K562 (cell line): Measurements from ENCODE around the gene ZFYVE28. TPM values are rescaled to one million over a fixed set of nuclear protein-coding genes. Genes with fewer than 3 reads are reported as not detected.

ENCODE experiments used
- CHD4 ChIP-seq: fragments of 200-600 bp; sonication (generic); IDR thresholded peaks from 3 replicates; pipeline ENCODE4 v1.6.1; 2012; ENCODE audit warnings: low read depth, mild to moderate bottlenecking, mixed read lengths, low read length, inconsistent platforms; ENCODE audit not compliant: insufficient read depth, insufficient replicate concordance, poor library complexity, severe bottlenecking
- GATAD2A ChIP-seq: fragments of 450-650 bp; IDR thresholded peaks from 2 replicates; pipeline ENCODE4 v1.6.1; 2017
- GATAD2B ChIP-seq: fragments of 450-650 bp; IDR thresholded peaks from 2 replicates; pipeline ENCODE4 v1.6.1; 2017; ENCODE audit warnings: mild to moderate bottlenecking, borderline replicate concordance
- HLTF ChIP-seq: fragments of 450-650 bp; IDR thresholded peaks from 2 replicates; pipeline ENCODE4 v1.6.1; 2016
- NBN ChIP-seq: fragments of 450-650 bp; IDR thresholded peaks from 2 replicates; pipeline ENCODE4 v1.6.1; 2016; ENCODE audit warnings: low read depth, mild to moderate bottlenecking
- NFE2 ChIP-seq: IDR thresholded peaks from 2 replicates; pipeline ENCODE4 v1.6.1; 2014; ENCODE audit warnings: antibody characterized with exemption, low read depth
- PHB ChIP-seq: fragments of 250-450 bp; sonication (Bioruptor Pico); IDR thresholded peaks from 2 replicates; pipeline ENCODE4 v1.5.0; 2021
- RBFOX2 ChIP-seq: fragments of 200-400 bp; formaldehyde crosslinking; IDR thresholded peaks from 2 replicates; pipeline ENCODE4 v1.6.1; 2017; ENCODE audit warnings: low read depth, mild to moderate bottlenecking, low read length, moderate library complexity
- TCF7L2 ChIP-seq: fragments of 150-350 bp; IDR thresholded peaks from 2 replicates; pipeline ENCODE4 v1.6.1; 2016; ENCODE audit warnings: low read depth, mild to moderate bottlenecking, low read length, moderate library complexity
- TEAD2 ChIP-seq: fragments of 450-650 bp; IDR thresholded peaks from 2 replicates; pipeline ENCODE4 v1.6.1; 2016; ENCODE audit warnings: missing genetic modification characterization, control low read depth, missing compliant biosample characterization
- ZBTB7A ChIP-seq: IDR thresholded peaks from 2 replicates; pipeline ENCODE4 v1.6.1; 2011; ENCODE audit warnings: low read depth, mild to moderate bottlenecking, low read length, moderate library complexity, borderline replicate concordance; ENCODE audit not compliant: control insufficient read depth
- ZFP1 ChIP-seq: fragments of 450-650 bp; formaldehyde crosslinking; IDR thresholded peaks from 2 replicates; pipeline ENCODE4 v1.4.0; 2020; ENCODE audit warnings: mild to moderate bottlenecking, mixed read lengths
- ZNF12 ChIP-seq: sonication (generic); formaldehyde crosslinking; IDR thresholded peaks from 2 replicates; pipeline ENCODE4 v1.4.0; 2020; ENCODE audit warnings: mild to moderate bottlenecking, missing genetic modification reagents
- polyA plus RNA-seq, 8 experiments: library from polyadenylated mRNA; depleted of rRNA in 4 of 8; stranded (reverse) in 5 of 8; unstranded in 3 of 8; fragments of >200 nt; fragmentation: Nextera tagmentation in 2 of 8; fragmentation: Illumina TruSeq in 1 of 8; extraction: Ambion mirVana in 2 of 8; extraction: Trizol in 1 of 8; gene quantifications; 2 replicates each; pipeline versions ENCODE4 v1.2.1 to v1.2.3, GENCODE V29; 2011 to 2014; ENCODE audit warnings: inconsistent platforms in 1 of 8, missing spikeins in 1 of 8
- total RNA-seq, 7 experiments: library from RNA; depleted of rRNA in 6 of 7; stranded (reverse); fragments of >200 nt in 6 of 7; fragmentation: Illumina TruSeq in 2 of 7; extraction: Trizol in 2 of 7; gene quantifications; 2 replicates each; pipeline versions ENCODE4 v1.2.1 to v1.2.3, GENCODE V29; 2011 to 2021; ENCODE audit warnings: low replicate concordance in 1 of 7
- TF ChIP-seq, protein P1 (sequence below): fragments of 200-600 bp; sonication (generic); IDR thresholded peaks from one replicate; pipeline ENCODE4 v1.6.1; 2012; ENCODE audit warnings: mild to moderate bottlenecking, low read depth, low read length, inconsistent platforms
- TF ChIP-seq, protein P2 (sequence below): fragments of 450-650 bp; IDR thresholded peaks from 2 replicates; pipeline ENCODE4 v1.7.0; 2016; ENCODE audit warnings: borderline replicate concordance

Gene ZFYVE28
- total and polyA plus RNA-seq, 9 of the 15 experiments (the other 6 are each of a cell fraction or from before 2014, with no cell fraction given), result 1.3 to 24.8 (median 8.9) TPM

DNA sequence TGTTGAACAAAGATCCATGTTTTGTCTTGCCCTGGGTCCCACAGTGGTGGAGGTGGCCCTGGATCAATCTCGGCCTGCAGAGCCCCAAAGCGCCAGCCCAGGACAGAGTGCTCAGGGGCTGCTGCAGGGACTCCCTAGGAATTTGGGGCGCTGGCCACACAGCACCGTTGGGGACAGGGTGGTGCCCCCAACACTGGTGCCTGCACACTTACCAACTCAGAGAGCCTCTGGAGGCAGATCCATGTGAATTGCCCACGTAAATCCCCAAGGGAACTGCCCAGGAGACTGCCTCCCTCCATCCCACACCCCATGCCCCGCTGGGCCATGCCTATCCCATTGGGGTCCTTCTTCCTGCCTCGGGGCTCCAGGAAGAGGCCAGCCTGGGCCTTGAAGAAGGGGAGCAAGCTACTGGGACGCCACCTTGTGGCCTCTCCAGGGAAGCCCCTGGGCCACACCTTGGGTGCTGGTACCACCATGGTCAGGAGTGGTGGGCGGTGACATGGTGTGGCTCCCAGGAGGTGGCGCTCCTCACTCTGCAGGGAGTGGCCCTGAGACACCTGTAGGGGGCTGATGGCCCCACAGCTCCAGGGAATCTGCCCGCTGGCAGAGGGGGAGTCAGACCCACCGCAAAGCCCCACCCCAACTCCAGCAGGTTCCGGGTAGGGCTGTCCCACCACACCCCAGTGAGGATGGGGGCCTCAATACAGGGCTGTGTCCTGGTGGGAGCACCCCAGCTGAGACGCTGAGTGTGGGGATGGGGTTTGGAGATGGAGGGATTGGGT lies 23.1 kb upstream of the ZFYVE28 start (continued):
- TF ChIP-seq CHD4, result no peak
- peak; percentile 60 for TF ChIP-seq RBFOX2
- TF ChIP-seq GATAD2B, result peak; percentile 38; the same call in 1 of the 2 replicates
- TF ChIP-seq, protein P1, sequence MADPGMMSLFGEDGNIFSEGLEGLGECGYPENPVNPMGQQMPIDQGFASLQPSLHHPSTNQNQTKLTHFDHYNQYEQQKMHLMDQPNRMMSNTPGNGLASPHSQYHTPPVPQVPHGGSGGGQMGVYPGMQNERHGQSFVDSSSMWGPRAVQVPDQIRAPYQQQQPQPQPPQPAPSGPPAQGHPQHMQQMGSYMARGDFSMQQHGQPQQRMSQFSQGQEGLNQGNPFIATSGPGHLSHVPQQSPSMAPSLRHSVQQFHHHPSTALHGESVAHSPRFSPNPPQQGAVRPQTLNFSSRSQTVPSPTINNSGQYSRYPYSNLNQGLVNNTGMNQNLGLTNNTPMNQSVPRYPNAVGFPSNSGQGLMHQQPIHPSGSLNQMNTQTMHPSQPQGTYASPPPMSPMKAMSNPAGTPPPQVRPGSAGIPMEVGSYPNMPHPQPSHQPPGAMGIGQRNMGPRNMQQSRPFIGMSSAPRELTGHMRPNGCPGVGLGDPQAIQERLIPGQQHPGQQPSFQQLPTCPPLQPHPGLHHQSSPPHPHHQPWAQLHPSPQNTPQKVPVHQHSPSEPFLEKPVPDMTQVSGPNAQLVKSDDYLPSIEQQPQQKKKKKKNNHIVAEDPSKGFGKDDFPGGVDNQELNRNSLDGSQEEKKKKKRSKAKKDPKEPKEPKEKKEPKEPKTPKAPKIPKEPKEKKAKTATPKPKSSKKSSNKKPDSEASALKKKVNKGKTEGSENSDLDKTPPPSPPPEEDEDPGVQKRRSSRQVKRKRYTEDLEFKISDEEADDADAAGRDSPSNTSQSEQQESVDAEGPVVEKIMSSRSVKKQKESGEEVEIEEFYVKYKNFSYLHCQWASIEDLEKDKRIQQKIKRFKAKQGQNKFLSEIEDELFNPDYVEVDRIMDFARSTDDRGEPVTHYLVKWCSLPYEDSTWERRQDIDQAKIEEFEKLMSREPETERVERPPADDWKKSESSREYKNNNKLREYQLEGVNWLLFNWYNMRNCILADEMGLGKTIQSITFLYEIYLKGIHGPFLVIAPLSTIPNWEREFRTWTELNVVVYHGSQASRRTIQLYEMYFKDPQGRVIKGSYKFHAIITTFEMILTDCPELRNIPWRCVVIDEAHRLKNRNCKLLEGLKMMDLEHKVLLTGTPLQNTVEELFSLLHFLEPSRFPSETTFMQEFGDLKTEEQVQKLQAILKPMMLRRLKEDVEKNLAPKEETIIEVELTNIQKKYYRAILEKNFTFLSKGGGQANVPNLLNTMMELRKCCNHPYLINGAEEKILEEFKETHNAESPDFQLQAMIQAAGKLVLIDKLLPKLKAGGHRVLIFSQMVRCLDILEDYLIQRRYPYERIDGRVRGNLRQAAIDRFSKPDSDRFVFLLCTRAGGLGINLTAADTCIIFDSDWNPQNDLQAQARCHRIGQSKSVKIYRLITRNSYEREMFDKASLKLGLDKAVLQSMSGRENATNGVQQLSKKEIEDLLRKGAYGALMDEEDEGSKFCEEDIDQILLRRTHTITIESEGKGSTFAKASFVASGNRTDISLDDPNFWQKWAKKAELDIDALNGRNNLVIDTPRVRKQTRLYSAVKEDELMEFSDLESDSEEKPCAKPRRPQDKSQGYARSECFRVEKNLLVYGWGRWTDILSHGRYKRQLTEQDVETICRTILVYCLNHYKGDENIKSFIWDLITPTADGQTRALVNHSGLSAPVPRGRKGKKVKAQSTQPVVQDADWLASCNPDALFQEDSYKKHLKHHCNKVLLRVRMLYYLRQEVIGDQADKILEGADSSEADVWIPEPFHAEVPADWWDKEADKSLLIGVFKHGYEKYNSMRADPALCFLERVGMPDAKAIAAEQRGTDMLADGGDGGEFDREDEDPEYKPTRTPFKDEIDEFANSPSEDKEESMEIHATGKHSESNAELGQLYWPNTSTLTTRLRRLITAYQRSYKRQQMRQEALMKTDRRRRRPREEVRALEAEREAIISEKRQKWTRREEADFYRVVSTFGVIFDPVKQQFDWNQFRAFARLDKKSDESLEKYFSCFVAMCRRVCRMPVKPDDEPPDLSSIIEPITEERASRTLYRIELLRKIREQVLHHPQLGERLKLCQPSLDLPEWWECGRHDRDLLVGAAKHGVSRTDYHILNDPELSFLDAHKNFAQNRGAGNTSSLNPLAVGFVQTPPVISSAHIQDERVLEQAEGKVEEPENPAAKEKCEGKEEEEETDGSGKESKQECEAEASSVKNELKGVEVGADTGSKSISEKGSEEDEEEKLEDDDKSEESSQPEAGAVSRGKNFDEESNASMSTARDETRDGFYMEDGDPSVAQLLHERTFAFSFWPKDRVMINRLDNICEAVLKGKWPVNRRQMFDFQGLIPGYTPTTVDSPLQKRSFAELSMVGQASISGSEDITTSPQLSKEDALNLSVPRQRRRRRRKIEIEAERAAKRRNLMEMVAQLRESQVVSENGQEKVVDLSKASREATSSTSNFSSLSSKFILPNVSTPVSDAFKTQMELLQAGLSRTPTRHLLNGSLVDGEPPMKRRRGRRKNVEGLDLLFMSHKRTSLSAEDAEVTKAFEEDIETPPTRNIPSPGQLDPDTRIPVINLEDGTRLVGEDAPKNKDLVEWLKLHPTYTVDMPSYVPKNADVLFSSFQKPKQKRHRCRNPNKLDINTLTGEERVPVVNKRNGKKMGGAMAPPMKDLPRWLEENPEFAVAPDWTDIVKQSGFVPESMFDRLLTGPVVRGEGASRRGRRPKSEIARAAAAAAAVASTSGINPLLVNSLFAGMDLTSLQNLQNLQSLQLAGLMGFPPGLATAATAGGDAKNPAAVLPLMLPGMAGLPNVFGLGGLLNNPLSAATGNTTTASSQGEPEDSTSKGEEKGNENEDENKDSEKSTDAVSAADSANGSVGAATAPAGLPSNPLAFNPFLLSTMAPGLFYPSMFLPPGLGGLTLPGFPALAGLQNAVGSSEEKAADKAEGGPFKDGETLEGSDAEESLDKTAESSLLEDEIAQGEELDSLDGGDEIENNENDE, result no peak
- TF ChIP-seq NBN, result peak; percentile 59; the same call in 1 of the 2 replicates
- TF ChIP-seq ZBTB7A, result peak; percentile 95
- no peak for TF ChIP-seq TCF7L2
- TF ChIP-seq GATAD2A, result peak; percentile 86
- TF ChIP-seq NFE2, result 0 out of 2 replicates have a peak, but pooled peaks have one; percentile 5
- TF ChIP-seq ZNF12 (CRISPR knock-in tag), result no peak
- TF ChIP-seq ZFP1 (CRISPR knock-in tag), result no peak
- no peak for TF ChIP-seq PHB (CRISPR knock-in tag)
- TF ChIP-seq HLTF, result no peak
- TF ChIP-seq, protein P2, sequence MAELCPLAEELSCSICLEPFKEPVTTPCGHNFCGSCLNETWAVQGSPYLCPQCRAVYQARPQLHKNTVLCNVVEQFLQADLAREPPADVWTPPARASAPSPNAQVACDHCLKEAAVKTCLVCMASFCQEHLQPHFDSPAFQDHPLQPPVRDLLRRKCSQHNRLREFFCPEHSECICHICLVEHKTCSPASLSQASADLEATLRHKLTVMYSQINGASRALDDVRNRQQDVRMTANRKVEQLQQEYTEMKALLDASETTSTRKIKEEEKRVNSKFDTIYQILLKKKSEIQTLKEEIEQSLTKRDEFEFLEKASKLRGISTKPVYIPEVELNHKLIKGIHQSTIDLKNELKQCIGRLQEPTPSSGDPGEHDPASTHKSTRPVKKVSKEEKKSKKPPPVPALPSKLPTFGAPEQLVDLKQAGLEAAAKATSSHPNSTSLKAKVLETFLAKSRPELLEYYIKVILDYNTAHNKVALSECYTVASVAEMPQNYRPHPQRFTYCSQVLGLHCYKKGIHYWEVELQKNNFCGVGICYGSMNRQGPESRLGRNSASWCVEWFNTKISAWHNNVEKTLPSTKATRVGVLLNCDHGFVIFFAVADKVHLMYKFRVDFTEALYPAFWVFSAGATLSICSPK, result no peak
- TF ChIP-seq TEAD2 (tag), result no peak
